Fibroblast of lung (primary cell): ENCODE data around the gene ZNF593OS. TPM values are rescaled to one million over a fixed set of nuclear protein-coding genes. Genes with fewer than 3 reads are reported as not detected.

Experiments
- DNase-seq, 2 donors: peaks; one replicate each; pipeline versions ENCODE4 v3.0.0 to v3.0.0-alpha.2; 2010; ENCODE audit warnings: low read depth in 2 of 2
- H2AFZ ChIP-seq: 2 replicates; pipeline ENCODE4 v1.5.1; 2012; ENCODE audit warnings: low read length, control low read depth, inconsistent platforms
- H3K27ac ChIP-seq: 2 replicates; pipeline ENCODE4 v1.5.1; 2011; ENCODE audit warnings: low read length, control low read depth; ENCODE audit not compliant: insufficient read depth
- H3K27me3 ChIP-seq: 2 replicates; pipeline ENCODE4 v1.5.1; 2011; ENCODE audit warnings: mild to moderate bottlenecking, low read length; ENCODE audit not compliant: control insufficient read depth, insufficient read depth
- H3K36me3 ChIP-seq: 2 replicates; pipeline ENCODE4 v1.5.1; 2011; ENCODE audit warnings: low read length; ENCODE audit not compliant: control insufficient read depth, insufficient read depth
- H3K4me1 ChIP-seq: 2 replicates; pipeline ENCODE4 v1.5.1; 2011; ENCODE audit warnings: low read length; ENCODE audit not compliant: control insufficient read depth, insufficient read depth; ENCODE audit errors: extremely low read depth
- H3K4me2 ChIP-seq: 2 replicates; pipeline ENCODE4 v1.5.1; 2011; ENCODE audit warnings: low read length, control low read depth; ENCODE audit not compliant: insufficient read depth; ENCODE audit errors: extremely low read depth
- H3K4me3 ChIP-seq, 4 experiments: fragments of 200-600 bp in 1 of 4; sonication (generic) in 1 of 4; replicated peaks in 1 of 4; 2 replicates each; pipeline ENCODE4 v1.5.1; 2011 to 2016; ENCODE audit warnings: low read length in 4 of 4, low read depth in 3 of 4, mild to moderate bottlenecking in 3 of 4, control low read depth in 2 of 4, inconsistent platforms in 1 of 4, mixed read lengths in 1 of 4; ENCODE audit not compliant: insufficient read depth in 1 of 4; ENCODE audit errors: control extremely low read depth in 1 of 4
- H3K79me2 ChIP-seq: 2 replicates; pipeline ENCODE4 v1.5.1; 2012; ENCODE audit warnings: mild to moderate bottlenecking, low read length, inconsistent platforms; ENCODE audit not compliant: control insufficient read depth, insufficient read depth
- H3K9ac ChIP-seq: 2 replicates; pipeline ENCODE4 v1.5.1; 2011; ENCODE audit warnings: mild to moderate bottlenecking, low read length, control low read depth; ENCODE audit not compliant: insufficient read depth
- H3K9me3 ChIP-seq: 2 replicates; pipeline ENCODE4 v1.5.1; 2012; ENCODE audit warnings: low read depth, low read length; ENCODE audit not compliant: control insufficient read depth, insufficient read depth
- H4K20me1 ChIP-seq: 2 replicates; pipeline ENCODE4 v1.5.1; 2011; ENCODE audit warnings: low read length; ENCODE audit not compliant: control insufficient read depth, insufficient read depth; ENCODE audit errors: extremely low read depth
- CTCF ChIP-seq, 2 donors: IDR thresholded peaks in 1 of 2; conservative IDR thresholded peaks in 1 of 2; 1 replicate in 1 of 2; 2 replicates in 1 of 2; pipeline ENCODE4 v1.5.1; 2011 to 2012; ENCODE audit warnings: low read length in 2 of 2, control low read depth in 1 of 2, inconsistent platforms in 1 of 2, low read depth in 1 of 2, mild to moderate bottlenecking in 1 of 2
- EZH2 ChIP-seq: IDR thresholded peaks from 2 replicates; pipeline ENCODE4 v1.5.1; 2012; ENCODE audit warnings: low read length, control low read depth, mild to moderate bottlenecking; ENCODE audit errors: missing control alignments
- polyA plus RNA-seq, 2 donors: library from polyadenylated mRNA; depleted of rRNA in 1 of 2; stranded (reverse) in 1 of 2; unstranded in 1 of 2; fragments of >200 nt; gene quantifications; 2 replicates each; pipeline ENCODE4 v1.2.1, GENCODE V29; 2011 to 2012; ENCODE audit warnings: missing spikeins in 1 of 2
- total RNA-seq: library from RNA; depleted of rRNA; stranded (reverse); fragments of >200 nt; gene quantifications from 2 replicates; pipeline ENCODE4 v1.2.1, GENCODE V29; 2014

ZNF593OS gene
- total and polyA plus RNA-seq, 2 donors (not counting 1 experiment from before 2014, with no cell fraction given): not detected

- Histone ChIP-seq H3K36me3 (peaks cover 3% of the 10 kb centered on the region), H3K9ac (no peak overlapping the region), H4K20me1 (no peaks in the 10 kb centered on the region), H3K4me3 (peak overlapping the region in 1 of 4 experiments; percentile 94), H3K9me3 (no peaks in the 10 kb centered on the region), H3K4me2 (no peak overlapping the region), H2AFZ (no peak overlapping the region), H3K27ac (no peak overlapping the region), H3K4me1 (peaks cover 4% of the 10 kb centered on the region), H3K27me3 (no peaks in the 10 kb centered on the region), H3K79me2 (peaks cover 6% of the 10 kb centered on the region)
- DNase-seq: no peak
- TF ChIP-seq EZH2: no peak
- no peak for TF ChIP-seq CTCF (conservative IDR thresholded peaks at IDR 0.05 in 1 of 2, IDR thresholded peaks at IDR 0.05 in 1 of 2; ENCODE audit: low read depth in 1 of 2, low read length in 2 of 2)
Measured at GRCh38 chr1:26169198-26169554, 2.5 kb downstream of the ZNF593OS start.

GRCh38 chr1:26168410-26169197 is 3.0 kb downstream of the ZNF593OS start, which contains the start of gene C1orf232:
C1orf232 (minus strand) TSS chr1:26168963; CDS start chr1:26168499, 464 bp downstream.
- Histone ChIP-seq H3K4me2 (peak within 1 kb of the TSS; percentile 97), H3K4me1 (peaks cover 4% of the 10 kb centered on the region), H3K36me3 (peaks cover 3% of the 10 kb centered on the region), H3K27me3 (no peaks in the 10 kb centered on the region), H3K4me3 (peak within 1 kb of the TSS; percentile 80 to 94 (median 84)), H3K79me2 (peaks cover 6% of the 10 kb centered on the region), H2AFZ (peak within 1 kb of the TSS; percentile 75), H3K27ac (peak within 1 kb of the TSS; percentile 84), H3K9ac (peak within 1 kb of the TSS; percentile 95), H4K20me1 (no peaks in the 10 kb centered on the region), H3K9me3 (no peaks in the 10 kb centered on the region)
- DNase-seq: no peak
- TF ChIP-seq CTCF (conservative IDR thresholded peaks at IDR 0.05 in 1 of 2, IDR thresholded peaks at IDR 0.05 in 1 of 2; ENCODE audit: low read depth in 1 of 2, low read length in 2 of 2) (no peak), EZH2 (no peak)

GRCh38 chr1:26166719-26167281 is 4.8 kb downstream of the ZNF593OS start:
- H3K79me2 ChIP-seq: peaks cover 6% of the 10 kb centered on the region
- no peaks in the 10 kb centered on the region for H3K9me3 ChIP-seq
- no peak overlapping the region for H3K4me3 ChIP-seq
- no peak overlapping the region for H3K4me2 ChIP-seq
- H3K9ac ChIP-seq: no peak overlapping the region
- H2AFZ ChIP-seq: no peak overlapping the region
- no peaks in the 10 kb centered on the region for H3K27me3 ChIP-seq
- no peak overlapping the region for H3K27ac ChIP-seq
- H4K20me1 ChIP-seq: no peaks in the 10 kb centered on the region
- DNase-seq: no peak
- peaks cover 3% of the 10 kb centered on the region for H3K36me3 ChIP-seq
- H3K4me1 ChIP-seq: peaks cover 4% of the 10 kb centered on the region
- TF ChIP-seq CTCF (conservative IDR thresholded peaks at IDR 0.05 in 1 of 2, IDR thresholded peaks at IDR 0.05 in 1 of 2; ENCODE audit: low read depth in 1 of 2, low read length in 2 of 2) (no peak), EZH2 (no peak)
